OCI-LY7 (cell line): Measurements from ENCODE around the gene NAALADL2. TPM values are rescaled to one million over a fixed set of nuclear protein-coding genes. Genes with fewer than 3 reads are reported as not detected.

Experiments
- BruUV-seq: library from RNA; stranded (reverse); fragments of 400-500 nt; replicated peaks from 2 replicates; lab custom pipeline; 2021; lab: Mats Ljungman, UMichigan
- CTCF ChIA-PET: fragments of 300-600 bp; sonication (Branson Sonifier 250); formaldehyde crosslinking; loops from one replicate; lab custom pipeline; 2022; ENCODE audit warnings: antibody characterized with exemption; ENCODE audit not compliant: unreplicated experiment; lab: Charles Lee
- POLR2A ChIA-PET: fragments of 300-600 bp; sonication (Branson Sonifier 250); formaldehyde crosslinking; loops from one replicate; lab custom pipeline; 2022; ENCODE audit warnings: antibody characterized with exemption; lab: Charles Lee
- DNase-seq: peaks from one replicate; pipeline ENCODE4 v3.0.0-alpha.2; 2015; ENCODE audit warnings: low spot score
- H2AFZ ChIP-seq: fragments of 200-600 bp; sonication (generic), shearing (Covaris generic); 2 replicates; pipeline ENCODE4 v1.6.1; 2014; ENCODE audit warnings: mild to moderate bottlenecking, antibody characterized with exemption, low read length, moderate library complexity
- H3K27ac ChIP-seq: fragments of 200-600 bp; sonication (generic); 2 replicates; pipeline ENCODE4 v1.5.1; 2014; ENCODE audit warnings: mixed run types, low read depth, mild to moderate bottlenecking, moderate library complexity, low read length, inconsistent platforms; ENCODE audit not compliant: poor library complexity, severe bottlenecking
- H3K36me3 ChIP-seq: fragments of 200-600 bp; sonication (generic); 2 replicates; pipeline ENCODE4 v1.6.1; 2014; ENCODE audit warnings: mild to moderate bottlenecking, antibody characterized with exemption, low read length, moderate library complexity, mixed read lengths; ENCODE audit not compliant: insufficient read depth
- H3K4me1 ChIP-seq: fragments of 200-600 bp; sonication (generic); 2 replicates; pipeline ENCODE4 v1.5.1; 2014; ENCODE audit warnings: mild to moderate bottlenecking, low read length; ENCODE audit not compliant: insufficient read depth, poor library complexity, severe bottlenecking
- H3K4me2 ChIP-seq: fragments of 200-600 bp; sonication (generic); 2 replicates; pipeline ENCODE4 v1.6.1; 2014; ENCODE audit warnings: mild to moderate bottlenecking, low read length
- H3K4me3 ChIP-seq: fragments of 200-600 bp; sonication (generic); 2 replicates; pipeline ENCODE4 v1.5.1; 2014; ENCODE audit warnings: mild to moderate bottlenecking, low read depth, low read length; ENCODE audit not compliant: poor library complexity, severe bottlenecking
- H3K79me2 ChIP-seq: fragments of 200-600 bp; sonication (generic); 2 replicates; pipeline ENCODE4 v1.6.1; 2016; ENCODE audit warnings: low read depth, mild to moderate bottlenecking, low read length, moderate library complexity, mixed read lengths; ENCODE audit not compliant: insufficient read depth
- H3K9me2 ChIP-seq: fragments of 200-600 bp; sonication (generic); 2 replicates; pipeline ENCODE4 v1.6.1; 2016; ENCODE audit warnings: mild to moderate bottlenecking, low read length, mixed read lengths; ENCODE audit not compliant: insufficient read depth
- H3K9me3 ChIP-seq: fragments of 200-600 bp; sonication (generic); 2 replicates; pipeline ENCODE4 v1.6.1; 2014; ENCODE audit warnings: mild to moderate bottlenecking, mixed run types, low read length, mixed read lengths
- H4K20me1 ChIP-seq: fragments of 200-600 bp; sonication (generic); 2 replicates; pipeline ENCODE4 v1.6.1; 2014; ENCODE audit warnings: mild to moderate bottlenecking, antibody characterized with exemption, low read length, moderate library complexity, mixed read lengths; ENCODE audit not compliant: insufficient read depth
- EZH2phosphoT487 ChIP-seq: fragments of 200-600 bp; sonication (generic); IDR thresholded peaks from 2 replicates; pipeline ENCODE4 v1.6.1; 2018; ENCODE audit warnings: low read depth, borderline replicate concordance, mild to moderate bottlenecking, mixed run types, antibody characterized with exemption, low read length, moderate library complexity, mixed read lengths
- intact Hi-C: fragments of 100-400 bp; cut with micrococcal nuclease; formaldehyde crosslinking; loops from one replicate; pipeline ENCODE4 v1.10.0; 2022; ENCODE audit not compliant: unreplicated experiment
- total RNA-seq, 2 experiments: library from RNA; depleted of rRNA in 1 of 2; stranded (reverse); fragments of >200 nt in 1 of 2; shearing (Covaris generic) in 1 of 2; gene quantifications; 2 replicates each; pipeline ENCODE4 v1.2.3, GENCODE V29; 2014 to 2022
- TF ChIP-seq, protein P1 (sequence below): fragments of 200-600 bp; sonication (generic); conservative IDR thresholded peaks from 2 replicates; pipeline ENCODE4 v1.5.1; 2014; ENCODE audit warnings: mild to moderate bottlenecking, antibody characterized with exemption, low read length, moderate library complexity, mixed read lengths

Gene NAALADL2
- total RNA-seq, 2 experiments from 2014 or later = 0.25 to 0.70 TPM

DNA sequence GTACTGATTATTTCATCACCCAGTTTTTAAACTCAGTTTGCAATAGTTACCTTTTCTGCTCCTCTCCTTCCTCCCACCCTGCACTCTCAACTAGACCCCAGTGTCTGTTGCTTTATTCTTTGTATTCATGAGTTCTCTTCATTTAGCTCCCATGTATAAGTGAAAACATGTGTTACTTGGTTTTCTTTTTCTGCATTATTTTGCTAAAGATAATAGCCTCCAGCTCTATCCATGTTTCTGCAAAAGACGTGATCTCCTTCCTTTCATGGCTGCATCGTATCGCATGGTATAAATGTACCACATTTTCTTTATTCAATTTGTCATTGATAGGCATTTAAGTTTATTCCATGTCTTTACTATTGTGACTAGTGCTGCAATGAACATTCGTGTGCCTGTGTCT is 79.0 kb downstream of the NAALADL2 start:
- Histone ChIP-seq H4K20me1 (no peaks in the 10 kb centered on the region), H3K27ac (no peak overlapping the region), H2AFZ (no peak overlapping the region), H3K4me2 (no peak overlapping the region), H3K9me3 (no peaks in the 10 kb centered on the region), H3K4me3 (no peak overlapping the region), H3K9me2 (no peaks in the 10 kb centered on the region), H3K4me1 (no peaks in the 10 kb centered on the region), H3K79me2 (no peaks in the 10 kb centered on the region), H3K36me3 (no peaks in the 10 kb centered on the region)
- no peak for TF ChIP-seq EZH2phosphoT487
- no peak for DNase-seq
- intact Hi-C loops = no loop called here
- POLR2A ChIA-PET = no interaction called here
- BruUV-seq = no TSS peak
- CTCF ChIA-PET = no interaction called here

- Histone ChIP-seq H3K36me3 (no peaks in the 10 kb centered on the region), H2AFZ (no peak overlapping the region), H3K27ac (no peak overlapping the region), H3K9me2 (no peaks in the 10 kb centered on the region), H3K9me3 (no peaks in the 10 kb centered on the region), H3K4me2 (no peak overlapping the region), H3K4me3 (no peak overlapping the region), H3K79me2 (no peaks in the 10 kb centered on the region), H3K4me1 (no peaks in the 10 kb centered on the region), H4K20me1 (no peaks in the 10 kb centered on the region)
- no TSS peak for BruUV-seq
- TF ChIP-seq EZH2phosphoT487 = no peak
- TF ChIP-seq, protein P1, sequence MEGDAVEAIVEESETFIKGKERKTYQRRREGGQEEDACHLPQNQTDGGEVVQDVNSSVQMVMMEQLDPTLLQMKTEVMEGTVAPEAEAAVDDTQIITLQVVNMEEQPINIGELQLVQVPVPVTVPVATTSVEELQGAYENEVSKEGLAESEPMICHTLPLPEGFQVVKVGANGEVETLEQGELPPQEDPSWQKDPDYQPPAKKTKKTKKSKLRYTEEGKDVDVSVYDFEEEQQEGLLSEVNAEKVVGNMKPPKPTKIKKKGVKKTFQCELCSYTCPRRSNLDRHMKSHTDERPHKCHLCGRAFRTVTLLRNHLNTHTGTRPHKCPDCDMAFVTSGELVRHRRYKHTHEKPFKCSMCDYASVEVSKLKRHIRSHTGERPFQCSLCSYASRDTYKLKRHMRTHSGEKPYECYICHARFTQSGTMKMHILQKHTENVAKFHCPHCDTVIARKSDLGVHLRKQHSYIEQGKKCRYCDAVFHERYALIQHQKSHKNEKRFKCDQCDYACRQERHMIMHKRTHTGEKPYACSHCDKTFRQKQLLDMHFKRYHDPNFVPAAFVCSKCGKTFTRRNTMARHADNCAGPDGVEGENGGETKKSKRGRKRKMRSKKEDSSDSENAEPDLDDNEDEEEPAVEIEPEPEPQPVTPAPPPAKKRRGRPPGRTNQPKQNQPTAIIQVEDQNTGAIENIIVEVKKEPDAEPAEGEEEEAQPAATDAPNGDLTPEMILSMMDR = no peak
- no peak for DNase-seq
- POLR2A ChIA-PET = no interaction called here
- intact Hi-C loops = no loop called here
- CTCF ChIA-PET = no interaction called here
Measured at GRCh38 chr3:174940151-174940550, 81.0 kb downstream of the NAALADL2 start.

DNA sequence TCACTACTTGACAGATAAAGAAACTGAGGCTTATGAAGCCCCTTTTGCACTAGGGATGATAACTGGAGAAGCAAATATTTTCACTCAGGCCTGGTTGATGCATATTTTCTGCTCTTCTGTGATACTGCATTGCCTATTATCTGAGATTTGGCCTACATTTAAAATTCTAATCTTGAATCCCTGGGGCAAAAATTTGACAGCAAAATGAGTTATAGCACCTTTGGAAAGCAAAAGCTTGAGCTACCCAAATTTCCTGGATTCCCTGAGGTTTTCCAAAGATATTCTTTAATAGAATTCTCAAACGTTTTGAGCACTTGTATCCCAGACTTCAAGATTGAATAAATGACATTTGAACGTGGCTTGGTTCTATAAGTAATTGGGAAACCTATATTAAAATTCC is 86.1 kb downstream of the NAALADL2 start:
- H3K4me2 ChIP-seq = no peak overlapping the region
- H4K20me1 ChIP-seq = no peaks in the 10 kb centered on the region
- no peak overlapping the region for H3K4me3 ChIP-seq
- H3K9me3 ChIP-seq = no peaks in the 10 kb centered on the region
- no peak overlapping the region for H2AFZ ChIP-seq
- no peak for DNase-seq
- no TSS peak for BruUV-seq
- TF ChIP-seq EZH2phosphoT487 = no peak
- TF ChIP-seq, protein P1 = no peak
- no peaks in the 10 kb centered on the region for H3K4me1 ChIP-seq
- ChIA-PET POLR2A (no interaction called here), CTCF (no interaction called here)
- intact Hi-C loops = no loop called here
- no peaks in the 10 kb centered on the region for H3K36me3 ChIP-seq
- H3K9me2 ChIP-seq = no peaks in the 10 kb centered on the region
- no peak overlapping the region for H3K27ac ChIP-seq
- no peaks in the 10 kb centered on the region for H3K79me2 ChIP-seq
